ENCODE results near the gene ATG4B.

GRCh38 chr2:241673797-241674725 is 36.6 kb downstream of the ATG4B start:
- TF ChIP-seq POLR2A (IDR thresholded peaks at IDR 0.05) (no peak), CTCF (IDR thresholded peaks at IDR 0.05) (no peak)

Data from ovary (tissue), 3 donors.